ENCODE measurements around the gene ZNF678. TPM values are rescaled to one million over a fixed set of nuclear protein-coding genes. Genes with fewer than 3 reads are reported as not detected.

Gene ZNF678
- polyA plus RNA-seq, 1 of the 3 experiments (the other 2 are of a cell fraction): 1.3 TPM

DNA sequence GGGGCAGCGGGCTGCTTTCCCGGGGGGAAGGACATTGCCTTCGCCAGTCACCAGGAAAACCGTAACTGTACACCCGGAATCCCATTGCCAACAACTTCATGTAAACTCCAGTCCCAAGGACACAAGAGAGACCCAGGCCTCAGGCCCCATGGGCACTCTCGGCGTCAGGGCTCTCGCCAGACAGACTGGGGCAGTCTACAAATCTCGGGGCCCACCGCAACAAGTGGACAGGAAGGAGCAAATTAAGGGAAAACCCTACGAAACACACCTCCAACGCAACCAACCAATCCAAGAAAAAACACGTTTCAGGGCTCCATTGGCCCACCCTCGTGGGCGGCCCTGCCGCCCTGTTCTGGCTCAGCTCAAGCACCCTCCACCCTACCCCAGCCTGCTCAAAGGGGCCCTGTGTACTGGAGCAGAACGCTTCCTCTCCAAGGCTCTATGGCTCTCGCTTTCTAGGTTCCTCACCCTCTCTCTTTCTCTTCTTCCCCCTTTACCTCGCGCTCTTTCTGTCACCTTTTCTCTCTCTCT is 4.6 kb upstream of the ZNF678 start:
- no peaks in the 10 kb centered on the region for H3K9me3 ChIP-seq

More for the DNA sequence above, 4.6 kb upstream of the ZNF678 start:
- H3K4me1 ChIP-seq (ENCODE audit: control insufficient read depth in 1 of 2, insufficient read depth in 2 of 2, low read depth in 1 of 2, low read length in 1 of 2): peaks cover 0 to 3% of the 10 kb centered on the region in 2 experiments; a peak in 1 of 4 replicates
- no peak overlapping the region for H3K4me3 ChIP-seq (ENCODE audit: low read depth in 2 of 2, low read length in 1 of 2)
- no peak overlapping the region for H3K27ac ChIP-seq (ENCODE audit: low read depth in 2 of 2, low read length in 1 of 2)
- H3K27me3 ChIP-seq (ENCODE audit: insufficient read depth): no peaks in the 10 kb centered on the region
- peaks cover 3% of the 10 kb centered on the region for H3F3A ChIP-seq (replicated peaks; ENCODE audit: insufficient read depth)
- no peak overlapping the region for H2AFZ ChIP-seq (ENCODE audit: low read depth)
- POLR2A ChIA-PET: no interaction called here
- no peak for DNase-seq
- H3K79me2 ChIP-seq (ENCODE audit: insufficient read depth): no peaks in the 10 kb centered on the region
- TF ChIP-seq ZBTB33 (IDR thresholded peaks at IDR 0.05; ENCODE audit: borderline replicate concordance, low read depth) (no peak), EZH2phosphoT487 (IDR thresholded peaks at IDR 0.05; ENCODE audit: borderline replicate concordance, low read depth) (no peak), TEAD4 (IDR thresholded peaks at IDR 0.05; ENCODE audit: borderline replicate concordance, insufficient read depth) (no peak), SMC3 (IDR thresholded peaks at IDR 0.05; ENCODE audit: low read depth, low read length) (no peak), NRF1 (IDR thresholded peaks at IDR 0.05; ENCODE audit: low read depth, low read length) (no peak), MXI1 (IDR thresholded peaks at IDR 0.05; ENCODE audit: low read depth, low read length) (no peak), NFIC (IDR thresholded peaks at IDR 0.05; ENCODE audit: borderline replicate concordance) (no peak), YY1 (IDR thresholded peaks at IDR 0.05; ENCODE audit: low read depth) (no peak), POLR2AphosphoS5 (IDR thresholded peaks at IDR 0.05; ENCODE audit: low read depth, low read length) (no peak), JUND (IDR thresholded peaks at IDR 0.05) (no peak), FOXM1 (IDR thresholded peaks at IDR 0.05; ENCODE audit: low read depth) (no peak), MAX (IDR thresholded peaks at IDR 0.05; ENCODE audit: low read depth) (no peak), MEF2A (IDR thresholded peaks at IDR 0.05; ENCODE audit: borderline replicate concordance, low read depth) (no peak), RCOR1 (IDR thresholded peaks at IDR 0.05; ENCODE audit: low read length) (no peak), USF2 (IDR thresholded peaks at IDR 0.05; ENCODE audit: borderline replicate concordance, low read depth, low read length) (no peak), SIN3A (IDR thresholded peaks at IDR 0.05; ENCODE audit: borderline replicate concordance, low read depth, low read length) (no peak), FOXJ3 (CRISPR knock-in tag; IDR thresholded peaks at IDR 0.05) (no peak)
- TF ChIP-seq, protein P1, sequence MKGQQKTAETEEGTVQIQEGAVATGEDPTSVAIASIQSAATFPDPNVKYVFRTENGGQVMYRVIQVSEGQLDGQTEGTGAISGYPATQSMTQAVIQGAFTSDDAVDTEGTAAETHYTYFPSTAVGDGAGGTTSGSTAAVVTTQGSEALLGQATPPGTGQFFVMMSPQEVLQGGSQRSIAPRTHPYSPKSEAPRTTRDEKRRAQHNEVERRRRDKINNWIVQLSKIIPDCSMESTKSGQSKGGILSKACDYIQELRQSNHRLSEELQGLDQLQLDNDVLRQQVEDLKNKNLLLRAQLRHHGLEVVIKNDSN (IDR thresholded peaks at IDR 0.05; ENCODE audit: borderline replicate concordance, low read depth): no peak
- TF ChIP-seq, protein P2, sequence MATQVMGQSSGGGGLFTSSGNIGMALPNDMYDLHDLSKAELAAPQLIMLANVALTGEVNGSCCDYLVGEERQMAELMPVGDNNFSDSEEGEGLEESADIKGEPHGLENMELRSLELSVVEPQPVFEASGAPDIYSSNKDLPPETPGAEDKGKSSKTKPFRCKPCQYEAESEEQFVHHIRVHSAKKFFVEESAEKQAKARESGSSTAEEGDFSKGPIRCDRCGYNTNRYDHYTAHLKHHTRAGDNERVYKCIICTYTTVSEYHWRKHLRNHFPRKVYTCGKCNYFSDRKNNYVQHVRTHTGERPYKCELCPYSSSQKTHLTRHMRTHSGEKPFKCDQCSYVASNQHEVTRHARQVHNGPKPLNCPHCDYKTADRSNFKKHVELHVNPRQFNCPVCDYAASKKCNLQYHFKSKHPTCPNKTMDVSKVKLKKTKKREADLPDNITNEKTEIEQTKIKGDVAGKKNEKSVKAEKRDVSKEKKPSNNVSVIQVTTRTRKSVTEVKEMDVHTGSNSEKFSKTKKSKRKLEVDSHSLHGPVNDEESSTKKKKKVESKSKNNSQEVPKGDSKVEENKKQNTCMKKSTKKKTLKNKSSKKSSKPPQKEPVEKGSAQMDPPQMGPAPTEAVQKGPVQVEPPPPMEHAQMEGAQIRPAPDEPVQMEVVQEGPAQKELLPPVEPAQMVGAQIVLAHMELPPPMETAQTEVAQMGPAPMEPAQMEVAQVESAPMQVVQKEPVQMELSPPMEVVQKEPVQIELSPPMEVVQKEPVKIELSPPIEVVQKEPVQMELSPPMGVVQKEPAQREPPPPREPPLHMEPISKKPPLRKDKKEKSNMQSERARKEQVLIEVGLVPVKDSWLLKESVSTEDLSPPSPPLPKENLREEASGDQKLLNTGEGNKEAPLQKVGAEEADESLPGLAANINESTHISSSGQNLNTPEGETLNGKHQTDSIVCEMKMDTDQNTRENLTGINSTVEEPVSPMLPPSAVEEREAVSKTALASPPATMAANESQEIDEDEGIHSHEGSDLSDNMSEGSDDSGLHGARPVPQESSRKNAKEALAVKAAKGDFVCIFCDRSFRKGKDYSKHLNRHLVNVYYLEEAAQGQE (IDR thresholded peaks at IDR 0.05; ENCODE audit: low read depth, low read length): no peak
- no peak overlapping the region for H3K9ac ChIP-seq
- H3K9me2 ChIP-seq: no peaks in the 10 kb centered on the region
- no peaks in the 10 kb centered on the region for H4K20me1 ChIP-seq (ENCODE audit: insufficient read depth)
- H3K36me3 ChIP-seq (replicated peaks in 1 of 2; ENCODE audit: control insufficient read depth in 1 of 2, insufficient read depth in 2 of 2, low read length in 1 of 2): no peaks in the 10 kb centered on the region
- WGBS (ENCODE audit: low lambda C conversion rate): 76% methylated on average over 20 of the region's 20 CpGs
- H3K4me2 ChIP-seq: no peak overlapping the region
- CTCF ChIA-PET: no interaction called here

Data from SK-N-SH (cell line).